Activated B cell treated with CpG ODN at 0.5 μM for 24 hours (primary cell): ENCODE data around the gene BAIAP2L1. TPM values are rescaled to one million over a fixed set of nuclear protein-coding genes. Genes with fewer than 3 reads are reported as not detected.

ENCODE experiments used
- ATAC-seq: fragments of 200-7000 bp; cut with Tn5 transposase; one replicate; pipeline ENCODE4 v1.10.0; 2021; ENCODE audit warnings: low read depth, mild to moderate bottlenecking, moderate library complexity
- CTCF ChIA-PET: fragments of 350-600 bp; sonication (Branson Sonifier 250); formaldehyde crosslinking; loops from one replicate; lab custom pipeline; 2021; ENCODE audit warnings: antibody characterized with exemption; lab: Charles Lee
- POLR2A ChIA-PET: fragments of 350-600 bp; sonication (Branson Sonifier 250); formaldehyde crosslinking; loops from one replicate; lab custom pipeline; 2021; ENCODE audit warnings: antibody characterized with exemption; lab: Charles Lee
- DNase-seq: peaks from one replicate; pipeline ENCODE4 v3.0.0; 2022
- H3K27ac Mint-ChIP-seq: one replicate; pipeline ENCODE4 v1.8.0; 2020; ENCODE audit warnings: mixed read lengths
- H3K27me3 Mint-ChIP-seq: one replicate; pipeline ENCODE4 v1.8.0; 2021; ENCODE audit warnings: mixed read lengths
- H3K36me3 Mint-ChIP-seq: one replicate; pipeline ENCODE4 v1.8.0; 2021; ENCODE audit warnings: low read depth, mixed read lengths
- H3K4me1 Mint-ChIP-seq: one replicate; pipeline ENCODE4 v1.8.0; 2021; ENCODE audit warnings: mixed read lengths
- H3K4me3 Mint-ChIP-seq: one replicate; pipeline ENCODE4 v1.8.0; 2020; ENCODE audit warnings: mild to moderate bottlenecking, mixed read lengths
- H3K9me3 Mint-ChIP-seq: one replicate; pipeline ENCODE4 v1.8.0; 2020; ENCODE audit warnings: mixed read lengths
- intact Hi-C: fragments of 100-400 bp; cut with micrococcal nuclease; formaldehyde crosslinking; loops from one replicate; pipeline ENCODE4 v1.15.1; 2024
- total RNA-seq: library from RNA; stranded (reverse); gene quantifications from 2 replicates; pipeline ENCODE4 v1.2.3, GENCODE V29; 2022
- TF ChIP-seq, protein P1 (sequence below): fragments of 200-600 bp; IDR thresholded peaks from one replicate; pipeline ENCODE4 v1.8.0; 2022; ENCODE audit warnings: antibody characterized with exemption, mild to moderate bottlenecking

The BAIAP2L1 gene
- total RNA-seq, 1 donor from 2014 or later = 8.1 TPM

GRCh38 chr7:98330926-98331529 is 69.9 kb downstream of the BAIAP2L1 start:
- Mint-ChIP-seq H3K27ac (no peak overlapping the region), H3K9me3 (peaks cover 5% of the 10 kb centered on the region), H3K4me1 (no peaks in the 10 kb centered on the region), H3K27me3 (peaks cover 3% of the 10 kb centered on the region), H3K36me3 (no peaks in the 10 kb centered on the region), H3K4me3 (no peak overlapping the region)
- ATAC-seq (no peak), DNase-seq (no peak)
- TF ChIP-seq, protein P1, sequence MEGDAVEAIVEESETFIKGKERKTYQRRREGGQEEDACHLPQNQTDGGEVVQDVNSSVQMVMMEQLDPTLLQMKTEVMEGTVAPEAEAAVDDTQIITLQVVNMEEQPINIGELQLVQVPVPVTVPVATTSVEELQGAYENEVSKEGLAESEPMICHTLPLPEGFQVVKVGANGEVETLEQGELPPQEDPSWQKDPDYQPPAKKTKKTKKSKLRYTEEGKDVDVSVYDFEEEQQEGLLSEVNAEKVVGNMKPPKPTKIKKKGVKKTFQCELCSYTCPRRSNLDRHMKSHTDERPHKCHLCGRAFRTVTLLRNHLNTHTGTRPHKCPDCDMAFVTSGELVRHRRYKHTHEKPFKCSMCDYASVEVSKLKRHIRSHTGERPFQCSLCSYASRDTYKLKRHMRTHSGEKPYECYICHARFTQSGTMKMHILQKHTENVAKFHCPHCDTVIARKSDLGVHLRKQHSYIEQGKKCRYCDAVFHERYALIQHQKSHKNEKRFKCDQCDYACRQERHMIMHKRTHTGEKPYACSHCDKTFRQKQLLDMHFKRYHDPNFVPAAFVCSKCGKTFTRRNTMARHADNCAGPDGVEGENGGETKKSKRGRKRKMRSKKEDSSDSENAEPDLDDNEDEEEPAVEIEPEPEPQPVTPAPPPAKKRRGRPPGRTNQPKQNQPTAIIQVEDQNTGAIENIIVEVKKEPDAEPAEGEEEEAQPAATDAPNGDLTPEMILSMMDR = no peak
- CTCF ChIA-PET = no interaction called here
- POLR2A ChIA-PET = interaction anchor here (0.7 kb wide), 1 partner anchor 11 kb away, joined by 6 read pairs; no protein-coding TSS in a partner anchor
- intact Hi-C loops = no loop called here

GRCh38 chr7:98329791-98330373 is 71.0 kb downstream of the BAIAP2L1 start:
- Mint-ChIP-seq H3K4me1 (no peaks in the 10 kb centered on the region), H3K27me3 (no peaks in the 10 kb centered on the region), H3K4me3 (no peak overlapping the region), H3K27ac (no peak overlapping the region), H3K9me3 (peaks cover 5% of the 10 kb centered on the region), H3K36me3 (no peaks in the 10 kb centered on the region)
- no peak for ATAC-seq
- no peak for DNase-seq
- ChIA-PET POLR2A (interaction anchor here (0.5 kb wide), 1 partner anchor 109 kb away, joined by 3 read pairs; no protein-coding TSS in a partner anchor), CTCF (no interaction called here)
- intact Hi-C loops = no loop called here
- TF ChIP-seq, protein P1 = no peak

DNA sequence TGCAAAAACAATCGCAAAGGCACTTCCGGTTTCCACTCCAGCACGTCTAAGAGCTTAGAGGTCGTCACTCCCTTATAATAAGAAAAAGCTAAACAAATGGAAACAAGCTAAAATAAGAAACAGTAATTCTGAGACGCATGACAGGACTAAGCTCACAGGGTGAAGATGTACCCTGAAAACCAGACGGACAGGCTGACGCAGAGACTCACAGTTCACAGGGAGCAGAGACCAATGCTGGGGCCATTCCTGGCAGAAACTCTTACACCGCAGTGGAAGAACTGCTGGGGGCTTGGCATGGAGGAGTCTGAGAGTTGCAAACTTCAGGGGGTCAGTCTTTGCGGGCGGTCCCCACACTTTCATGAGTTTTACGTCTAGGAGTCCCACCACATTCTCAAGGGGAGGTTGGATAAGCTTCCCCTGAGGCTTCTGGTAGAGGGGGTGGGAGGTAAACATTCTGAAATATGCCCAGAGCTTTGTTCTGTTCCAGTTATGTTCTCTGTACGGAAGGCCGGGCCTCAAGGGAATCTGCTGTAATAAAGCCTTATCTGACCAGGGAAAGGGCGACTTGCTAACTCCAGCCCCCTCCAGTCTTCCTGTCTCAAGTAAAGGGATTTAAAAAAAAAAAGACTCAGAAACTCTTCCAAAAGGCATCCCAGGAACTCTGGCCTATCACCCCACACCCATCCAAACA is 71.6 kb downstream of the BAIAP2L1 start:
- no peaks in the 10 kb centered on the region for H3K36me3 Mint-ChIP-seq
- no peaks in the 10 kb centered on the region for H3K4me1 Mint-ChIP-seq
- no peak overlapping the region for H3K27ac Mint-ChIP-seq
- H3K4me3 Mint-ChIP-seq = no peak overlapping the region
- DNase-seq (no peak), ATAC-seq (no peak)
- ChIA-PET POLR2A (interaction anchor here (0.5 kb wide), 1 partner anchor 109 kb away, joined by 3 read pairs; no protein-coding TSS in a partner anchor), CTCF (no interaction called here)
- TF ChIP-seq, protein P1 = no peak
- intact Hi-C loops = no loop called here
- no peaks in the 10 kb centered on the region for H3K27me3 Mint-ChIP-seq
- H3K9me3 Mint-ChIP-seq = peaks cover 5% of the 10 kb centered on the region

DNA sequence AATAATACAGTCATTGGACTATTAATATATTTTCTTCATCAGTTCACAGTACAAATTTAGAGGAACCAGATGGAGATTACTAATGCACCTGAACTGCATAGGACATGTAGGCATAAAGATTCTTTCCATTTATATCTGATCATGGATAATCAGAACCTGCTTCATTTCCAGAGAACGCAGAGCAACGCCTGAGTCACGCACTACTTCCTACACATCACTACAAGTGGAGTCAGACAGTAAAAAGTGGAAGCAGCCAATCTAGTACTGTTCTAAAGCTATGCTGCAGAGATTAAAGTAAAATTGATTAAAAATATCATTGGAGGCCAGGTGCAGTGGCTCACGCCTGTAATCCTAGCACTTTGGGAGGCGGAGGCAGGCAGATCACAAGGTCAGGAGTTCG is 76.1 kb downstream of the BAIAP2L1 start:
- ATAC-seq (no peak), DNase-seq (no peak)
- no peak overlapping the region for H3K27ac Mint-ChIP-seq
- intact Hi-C loops = no loop called here
- H3K4me1 Mint-ChIP-seq = no peaks in the 10 kb centered on the region
- CTCF ChIA-PET = no interaction called here
- H3K36me3 Mint-ChIP-seq = no peaks in the 10 kb centered on the region
- TF ChIP-seq, protein P1 = no peak
- peaks cover 13% of the 10 kb centered on the region for H3K27me3 Mint-ChIP-seq
- H3K4me3 Mint-ChIP-seq = no peak overlapping the region
- no peaks in the 10 kb centered on the region for H3K9me3 Mint-ChIP-seq
- POLR2A ChIA-PET = no interaction called here

GRCh38 chr7:98323597-98324322 is 77.1 kb downstream of the BAIAP2L1 start:
- no peak for DNase-seq
- Mint-ChIP-seq H3K27ac (no peak overlapping the region), H3K27me3 (peaks cover 16% of the 10 kb centered on the region), H3K36me3 (no peaks in the 10 kb centered on the region), H3K4me3 (no peak overlapping the region), H3K9me3 (no peaks in the 10 kb centered on the region), H3K4me1 (no peaks in the 10 kb centered on the region)
- intact Hi-C loops = no loop called here
- ATAC-seq = no peak
- TF ChIP-seq, protein P1 = no peak
- ChIA-PET POLR2A (no interaction called here), CTCF (no interaction called here)
